ENCODE data around the gene NTM.

DNA sequence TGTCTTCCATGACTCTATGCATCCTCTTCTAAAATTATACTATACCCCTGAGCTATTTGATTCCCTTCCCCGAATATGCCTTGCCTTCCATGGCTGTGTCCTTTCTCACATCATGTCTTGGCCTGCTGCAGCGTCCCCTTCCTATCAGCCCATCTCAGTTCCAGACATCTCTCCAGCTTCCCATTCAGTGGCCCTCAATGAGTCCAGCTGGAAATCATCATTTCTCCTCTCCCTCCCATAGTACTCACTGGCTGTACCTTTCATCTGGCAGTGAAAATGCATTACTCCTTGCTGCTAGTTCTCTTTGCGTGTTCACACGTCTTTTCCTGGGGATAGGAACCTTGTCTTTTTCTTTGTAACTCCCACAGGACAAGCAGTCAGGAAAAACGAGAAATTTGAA is 486.8 kb downstream of the NTM start:
- TF ChIP-seq CTCF (IDR thresholded peaks at IDR 0.05) = no peak
- no peak for TF ChIP-seq EP300 (IDR thresholded peaks at IDR 0.05)
